K562 (cell line): Measurements from ENCODE around the gene AGAP3. TPM values are rescaled to one million over a fixed set of nuclear protein-coding genes. Genes with fewer than 3 reads are reported as not detected.
A peak's percentile ranks its signal among the peaks of the same experiment; 100 is the strongest.

Experiments
- ARID1B ChIP-seq: fragments of 450-650 bp; IDR thresholded peaks from 2 replicates; pipeline ENCODE4 v1.6.1; 2016; ENCODE audit warnings: antibody characterized with exemption, mild to moderate bottlenecking, inconsistent platforms
- ASH1L ChIP-seq: fragments of 450-650 bp; IDR thresholded peaks from 2 replicates; pipeline ENCODE4 v1.6.1; 2018; ENCODE audit warnings: borderline replicate concordance, mild to moderate bottlenecking, low read depth; ENCODE audit not compliant: partially characterized antibody
- BCL6 ChIP-seq: fragments of 250-450 bp; sonication (Bioruptor Pico); IDR thresholded peaks from 2 replicates; pipeline ENCODE4 v1.4.0; 2020
- BCLAF1 ChIP-seq, 2 experiments: fragments of 450-650 bp in 1 of 2; IDR thresholded peaks; 2 replicates each; pipeline ENCODE4 v1.6.1; 2011 to 2017; ENCODE audit warnings: low read depth in 2 of 2, antibody characterized with exemption in 1 of 2, borderline replicate concordance in 1 of 2, low read length in 1 of 2, mild to moderate bottlenecking in 1 of 2, mixed read lengths in 1 of 2; ENCODE audit not compliant: control insufficient read depth in 1 of 2
- CBX3 ChIP-seq, 2 experiments: IDR thresholded peaks; 1 replicate in 1 of 2; 2 replicates in 1 of 2; pipeline ENCODE4 v1.6.1; 2012; ENCODE audit warnings: inconsistent platforms in 2 of 2, low read length in 2 of 2, borderline replicate concordance in 1 of 2, control low read depth in 1 of 2
- DACH1 ChIP-seq: fragments of 450-650 bp; IDR thresholded peaks from 2 replicates; pipeline ENCODE4 v1.6.1; 2018; ENCODE audit not compliant: partially characterized antibody
- DMBX1 ChIP-seq: fragments of 250-450 bp; sonication (Bioruptor Pico); IDR thresholded peaks from 2 replicates; pipeline ENCODE4 v1.8.0; 2022; ENCODE audit warnings: inconsistent platforms, mild to moderate bottlenecking, moderate library complexity, borderline replicate concordance
- HBP1 ChIP-seq: fragments of 450-650 bp; formaldehyde crosslinking; IDR thresholded peaks from 2 replicates; pipeline ENCODE4 v1.4.0; 2022; ENCODE audit warnings: missing genetic modification characterization
- IRF9 ChIP-seq: fragments of 450-650 bp; IDR thresholded peaks from 2 replicates; pipeline ENCODE4 v1.6.1; 2016; ENCODE audit warnings: missing biosample characterization, missing genetic modification characterization
- KAT8 ChIP-seq: fragments of 450-650 bp; IDR thresholded peaks from 2 replicates; pipeline ENCODE4 v1.6.1; 2016; ENCODE audit warnings: low read depth, mild to moderate bottlenecking
- KHSRP ChIP-seq: fragments of 450-650 bp; IDR thresholded peaks from 2 replicates; pipeline ENCODE4 v1.6.1; 2017
- MAFG ChIP-seq: fragments of 450-650 bp; conservative IDR thresholded peaks from 2 replicates; pipeline ENCODE4 v1.6.1; 2016; ENCODE audit warnings: missing genetic modification characterization, missing compliant biosample characterization
- PCBP1 ChIP-seq: fragments of 200-400 bp; formaldehyde crosslinking; IDR thresholded peaks from 2 replicates; pipeline ENCODE4 v1.6.1; 2018; ENCODE audit warnings: mild to moderate bottlenecking, low read depth, low read length; ENCODE audit not compliant: poor library complexity, severe bottlenecking
- POLR2B ChIP-seq: fragments of 450-650 bp; IDR thresholded peaks from 2 replicates; pipeline ENCODE4 v1.6.1; 2018; ENCODE audit warnings: low read depth; ENCODE audit not compliant: partially characterized antibody
- SLC30A9 ChIP-seq: fragments of 250-450 bp; sonication (Bioruptor Pico); IDR thresholded peaks from 2 replicates; pipeline ENCODE4 v1.8.0; 2022; ENCODE audit warnings: mild to moderate bottlenecking, moderate library complexity
- ZBTB26 ChIP-seq: fragments of 450-650 bp; formaldehyde crosslinking; IDR thresholded peaks from 2 replicates; pipeline ENCODE4 v1.4.0; 2022; ENCODE audit warnings: missing genetic modification characterization
- ZC3H4 ChIP-seq: sonication (generic); formaldehyde crosslinking; IDR thresholded peaks from 2 replicates; pipeline ENCODE4 v1.9.0; 2021; ENCODE audit warnings: missing genetic modification reagents, borderline replicate concordance
- ZNF583 ChIP-seq: fragments of 250-450 bp; sonication (Bioruptor Pico); IDR thresholded peaks from 2 replicates; pipeline ENCODE4 v1.4.0; 2020
- ZNF655 ChIP-seq: fragments of 250-450 bp; sonication (Bioruptor Pico); IDR thresholded peaks from 2 replicates; pipeline ENCODE4 v1.5.0; 2021
- ZNF785 ChIP-seq: fragments of 250-450 bp; sonication (Bioruptor Pico); IDR thresholded peaks from 2 replicates; pipeline ENCODE4 v1.4.0; 2020; ENCODE audit warnings: mild to moderate bottlenecking
- polyA plus RNA-seq, 8 experiments: library from polyadenylated mRNA; depleted of rRNA in 4 of 8; stranded (reverse) in 5 of 8; unstranded in 3 of 8; fragments of >200 nt; fragmentation: Nextera tagmentation in 2 of 8; fragmentation: Illumina TruSeq in 1 of 8; extraction: Ambion mirVana in 2 of 8; extraction: Trizol in 1 of 8; gene quantifications; 2 replicates each; pipeline versions ENCODE4 v1.2.1 to v1.2.3, GENCODE V29; 2011 to 2014; ENCODE audit warnings: inconsistent platforms in 1 of 8, missing spikeins in 1 of 8
- total RNA-seq, 7 experiments: library from RNA; depleted of rRNA in 6 of 7; stranded (reverse); fragments of >200 nt in 6 of 7; fragmentation: Illumina TruSeq in 2 of 7; extraction: Trizol in 2 of 7; gene quantifications; 2 replicates each; pipeline versions ENCODE4 v1.2.1 to v1.2.3, GENCODE V29; 2011 to 2021; ENCODE audit warnings: low replicate concordance in 1 of 7

The AGAP3 gene
- total and polyA plus RNA-seq, 9 of the 15 experiments (the other 6 are each of a cell fraction or from before 2014, with no cell fraction given), result 3.4 to 208 (median 62.2) TPM

GRCh38 chr7:151059367-151060112 lies 26.7 kb upstream of the AGAP3 start, which contains the start of gene SLC4A2 (continued):
- TF ChIP-seq ASH1L (peak; percentile 13), POLR2B (peak; percentile 62), HBP1 (CRISPR knock-in tag) (0 out of 2 replicates have a peak, but pooled peaks have one; percentile 8), PCBP1 (peak; percentile 72), KHSRP (no peak), DMBX1 (CRISPR knock-in tag) (peak; percentile 67), ZC3H4 (CRISPR knock-in tag) (no peak), ARID1B (peak; percentile 54; the same call in 1 of the 2 replicates), KAT8 (no peak), ZNF655 (CRISPR knock-in tag) (no peak), ZBTB26 (no peak), MAFG (tag) (no peak), BCL6 (CRISPR knock-in tag) (no peak), ZNF583 (CRISPR knock-in tag) (0 out of 2 replicates have a peak, but pooled peaks have one; percentile 9), DACH1 (no peak), BCLAF1 (IDR thresholded peaks at IDR 0.05; ENCODE audit: borderline replicate concordance in 1 of 2, control insufficient read depth in 1 of 2, low read depth in 2 of 2, low read length in 1 of 2) (no peak), CBX3 (IDR thresholded peaks at IDR 0.05; ENCODE audit: borderline replicate concordance in 1 of 2, low read length in 2 of 2) (no peak), SLC30A9 (CRISPR knock-in tag) (no peak), ZNF785 (CRISPR knock-in tag) (no peak), IRF9 (tag) (no peak)
